SK-N-SH treated with all-trans-retinoic acid at 6 μM for 48 hours (cell line): Measurements from ENCODE around the gene ALK.

ENCODE experiments used
- ATAC-seq: fragments of 200-7000 bp; cut with Tn5 transposase; 3 replicates; pipeline ENCODE4 v1.9.1; 2020; ENCODE audit warnings: mild to moderate bottlenecking, moderate library complexity
- ARNTL ChIP-seq: fragments of 450-650 bp; formaldehyde crosslinking; IDR thresholded peaks from 2 replicates; pipeline ENCODE4 v1.5.0; 2020; ENCODE audit warnings: low read depth, mild to moderate bottlenecking, moderate library complexity, borderline replicate concordance
- BACH2 ChIP-seq: fragments of 250-450 bp; sonication (Bioruptor Pico); IDR thresholded peaks from 2 replicates; pipeline ENCODE4 v1.9.0; 2021; ENCODE audit warnings: mild to moderate bottlenecking, borderline replicate concordance
- CREB5 ChIP-seq: fragments of 250-450 bp; sonication (Bioruptor Pico); IDR thresholded peaks from 2 replicates; pipeline ENCODE4 v1.5.1; 2020; ENCODE audit warnings: low read depth, mild to moderate bottlenecking, moderate library complexity
- CSDC2 ChIP-seq: fragments of 250-450 bp; sonication (Bioruptor Pico); IDR thresholded peaks from 2 replicates; pipeline ENCODE4 v1.5.0; 2020; ENCODE audit warnings: mild to moderate bottlenecking, moderate library complexity
- CSRNP3 ChIP-seq: fragments of 250-450 bp; sonication (Bioruptor Pico); IDR thresholded peaks from 2 replicates; pipeline ENCODE4 v1.5.1; 2021; ENCODE audit warnings: mild to moderate bottlenecking, moderate library complexity
- ESRRG ChIP-seq: fragments of 250-450 bp; sonication (Bioruptor Pico); IDR thresholded peaks from 2 replicates; pipeline ENCODE4 v1.6.1; 2021; ENCODE audit warnings: mild to moderate bottlenecking
- GLIS3 ChIP-seq: fragments of 250-450 bp; sonication (Bioruptor Pico); IDR thresholded peaks from 2 replicates; pipeline ENCODE4 v1.5.0; 2020; ENCODE audit warnings: mild to moderate bottlenecking, moderate library complexity
- ISL1 ChIP-seq: fragments of 250-450 bp; sonication (Bioruptor Pico); IDR thresholded peaks from 2 replicates; pipeline ENCODE4 v2.1.2; 2022; ENCODE audit warnings: mild to moderate bottlenecking, moderate library complexity
- OSR1 ChIP-seq: fragments of 250-450 bp; sonication (Bioruptor Pico); IDR thresholded peaks from 2 replicates; pipeline ENCODE4 v1.8.0; 2022; ENCODE audit warnings: moderate library complexity, mild to moderate bottlenecking, inconsistent platforms
- POU6F1 ChIP-seq: fragments of 250-450 bp; sonication (Bioruptor Pico); IDR thresholded peaks from 2 replicates; pipeline ENCODE4 v1.8.0; 2021; ENCODE audit warnings: low read depth, mild to moderate bottlenecking, moderate library complexity, borderline replicate concordance
- SNAI2 ChIP-seq: fragments of 250-450 bp; sonication (Bioruptor Pico); IDR thresholded peaks from 2 replicates; pipeline ENCODE4 v1.5.0; 2020; ENCODE audit warnings: mild to moderate bottlenecking, moderate library complexity
- TCF4 ChIP-seq: fragments of 250-450 bp; sonication (Bioruptor Pico); IDR thresholded peaks from 2 replicates; pipeline ENCODE4 v1.8.0; 2021; ENCODE audit warnings: mild to moderate bottlenecking, moderate library complexity, borderline replicate concordance
- TOX ChIP-seq: fragments of 250-450 bp; sonication (Bioruptor Pico); IDR thresholded peaks from 2 replicates; pipeline ENCODE4 v1.8.0; 2021; ENCODE audit warnings: mild to moderate bottlenecking, moderate library complexity, borderline replicate concordance
- TSHZ2 ChIP-seq: fragments of 250-450 bp; sonication (Bioruptor Pico); IDR thresholded peaks from 2 replicates; pipeline ENCODE4 v1.5.0; 2020; ENCODE audit warnings: mild to moderate bottlenecking, moderate library complexity
- ZC3H10 ChIP-seq: fragments of 250-450 bp; sonication (Bioruptor Pico); IDR thresholded peaks from 2 replicates; pipeline ENCODE4 v1.5.1; 2021; ENCODE audit warnings: mild to moderate bottlenecking, moderate library complexity
- ZFP3 ChIP-seq: fragments of 250-450 bp; sonication (Bioruptor Pico); IDR thresholded peaks from 2 replicates; pipeline ENCODE4 v1.5.0; 2020; ENCODE audit warnings: mild to moderate bottlenecking, moderate library complexity
- ZFP30 ChIP-seq: fragments of 450-650 bp; formaldehyde crosslinking; IDR thresholded peaks from 2 replicates; pipeline ENCODE4 v1.5.0; 2022; ENCODE audit warnings: mild to moderate bottlenecking, moderate library complexity
- ZNF565 ChIP-seq: fragments of 450-650 bp; formaldehyde crosslinking; conservative IDR thresholded peaks from 2 replicates; pipeline ENCODE4 v1.5.0; 2020; ENCODE audit warnings: low read depth, mild to moderate bottlenecking, moderate library complexity
- ZNF70 ChIP-seq: fragments of 450-650 bp; formaldehyde crosslinking; IDR thresholded peaks from 2 replicates; pipeline ENCODE4 v1.5.0; 2020; ENCODE audit warnings: mild to moderate bottlenecking, moderate library complexity

ALK gene

GRCh38 chr2:29250977-29251376 is 670.4 kb downstream of the ALK start:
- TF ChIP-seq TSHZ2 (CRISPR knock-in tag), result no peak
- no peak for TF ChIP-seq CSRNP3
- TF ChIP-seq BACH2 (CRISPR knock-in tag), result no peak
- no peak for TF ChIP-seq ESRRG (CRISPR knock-in tag)
- no peak for TF ChIP-seq TOX (CRISPR knock-in tag)
- no peak for TF ChIP-seq ZNF70 (CRISPR knock-in tag)
- no peak for TF ChIP-seq TCF4 (CRISPR knock-in tag)
- TF ChIP-seq POU6F1 (CRISPR knock-in tag), result no peak
- no peak for TF ChIP-seq CSDC2 (CRISPR knock-in tag)
- no peak for TF ChIP-seq ZNF565 (CRISPR knock-in tag)
- TF ChIP-seq ZC3H10 (CRISPR knock-in tag), result no peak
- no peak for TF ChIP-seq OSR1 (CRISPR knock-in tag)
- no peak for TF ChIP-seq ARNTL (CRISPR knock-in tag)
- TF ChIP-seq ZFP30 (CRISPR knock-in tag), result no peak
- no peak for TF ChIP-seq CREB5
- TF ChIP-seq SNAI2 (CRISPR knock-in tag), result no peak
- TF ChIP-seq GLIS3 (CRISPR knock-in tag), result no peak
- no peak for TF ChIP-seq ZFP3 (CRISPR knock-in tag)
- TF ChIP-seq ISL1 (CRISPR knock-in tag), result no peak
- no peak for ATAC-seq

- ATAC-seq, result no peak; the same call in 2 of the 3 replicates
- TF ChIP-seq TOX (CRISPR knock-in tag) (no peak), SNAI2 (CRISPR knock-in tag) (0 out of 2 replicates have a peak, but pooled peaks have one; percentile 34), TCF4 (CRISPR knock-in tag) (peak; percentile 67; the same call in 1 of the 2 replicates), ISL1 (CRISPR knock-in tag) (peak; percentile 81), TSHZ2 (CRISPR knock-in tag) (peak; percentile 77; the same call in 1 of the 2 replicates), GLIS3 (CRISPR knock-in tag) (no peak)
- TF ChIP-seq, all 23 proteins: peak for 4
Measured at GRCh38 chr2:29249666-29250253, 671.6 kb downstream of the ALK start.
